ENCODE measurements around the gene PCNX2.

GRCh38 chr1:232969799-232970198 lies 325.7 kb downstream of the PCNX2 start:
- TF ChIP-seq CTCF (conservative IDR thresholded peaks at IDR 0.05 in 1 of 2, IDR thresholded peaks at IDR 0.05 in 1 of 2; ENCODE audit: low read depth in 1 of 2, low read length in 2 of 2): no peak
- TF ChIP-seq EZH2 (IDR thresholded peaks at IDR 0.05; ENCODE audit: low read length, missing control alignments): no peak
